HUES64 (cell line): ENCODE data around the gene TTC1.

Experiments
- H3K27ac ChIP-seq: 2 replicates; pipeline ENCODE4 v1.7.0; 2013; ENCODE audit warnings: low read depth, low read length, inconsistent platforms
- H3K27me3 ChIP-seq: 2 replicates; pipeline ENCODE4 v1.6.1; 2013; ENCODE audit warnings: mild to moderate bottlenecking, low read length; ENCODE audit not compliant: insufficient read depth
- H3K36me3 ChIP-seq: 2 replicates; pipeline ENCODE4 v1.6.1; 2013; ENCODE audit warnings: mild to moderate bottlenecking, low read length; ENCODE audit not compliant: insufficient read depth
- H3K4me1 ChIP-seq: 2 replicates; pipeline ENCODE4 v1.6.1; 2013; ENCODE audit warnings: mild to moderate bottlenecking, low read length, moderate library complexity; ENCODE audit not compliant: insufficient read depth
- H3K4me3 ChIP-seq: 2 replicates; pipeline ENCODE4 v1.5.1; 2013; ENCODE audit warnings: mild to moderate bottlenecking, low read length, moderate library complexity
- H3K9ac ChIP-seq: 2 replicates; pipeline ENCODE4 v1.6.1; 2013; ENCODE audit warnings: mild to moderate bottlenecking, low read depth, low read length
- H3K9me3 ChIP-seq: 2 replicates; pipeline ENCODE4 v1.6.1; 2013; ENCODE audit warnings: low read depth, low read length; ENCODE audit not compliant: insufficient read depth
- WGBS: fragments of 150-250, 120-280 bp; methylation state at CpG from one replicate; pipeline ENCODE4 v1.1.7; 2013; ENCODE audit warnings: missing lambda C conversion rate; 5-methylcytosine and 5-hydroxymethylcytosine counted together

Gene TTC1

GRCh38 chr5:159972538-159973362, 36.2 kb upstream of the TTC1 start:
- no peaks in the 10 kb centered on the region for H3K9me3 ChIP-seq
- H3K4me3 ChIP-seq = no peak overlapping the region; the same call in 1 of the 2 replicates
- H3K4me1 ChIP-seq = no peaks in the 10 kb centered on the region
- no peak overlapping the region for H3K27ac ChIP-seq
- no peaks in the 10 kb centered on the region for H3K36me3 ChIP-seq
- H3K9ac ChIP-seq = no peak overlapping the region
- H3K27me3 ChIP-seq = peaks cover 62% of the 10 kb centered on the region
- 69% methylated on average over 47 of the region's 50 CpGs for WGBS

GRCh38 chr5:159975462-159976019, 33.4 kb upstream of the TTC1 start:
- Histone ChIP-seq H3K27me3 (peaks cover 48% of the 10 kb centered on the region), H3K9me3 (no peaks in the 10 kb centered on the region), H3K4me1 (no peaks in the 10 kb centered on the region), H3K9ac (no peak overlapping the region), H3K36me3 (no peaks in the 10 kb centered on the region), H3K27ac (no peak overlapping the region), H3K4me3 (no peak overlapping the region)
- 86% methylated on average over 2 of the region's 2 CpGs for WGBS

- 94% methylated on average over 3 of the region's 3 CpGs for WGBS
- H3K36me3 ChIP-seq = no peaks in the 10 kb centered on the region
- H3K9me3 ChIP-seq = no peaks in the 10 kb centered on the region
- no peak overlapping the region for H3K27ac ChIP-seq
- H3K4me3 ChIP-seq = no peak overlapping the region
- H3K9ac ChIP-seq = no peak overlapping the region
- H3K27me3 ChIP-seq = peaks cover 34% of the 10 kb centered on the region
- no peaks in the 10 kb centered on the region for H3K4me1 ChIP-seq
These were observed 32.0 kb upstream of the TTC1 start for GRCh38 chr5:159976921-159977320.

- H3K27ac ChIP-seq = no peak overlapping the region
- no peak overlapping the region for H3K4me3 ChIP-seq
- H3K4me1 ChIP-seq = no peaks in the 10 kb centered on the region
- no peaks in the 10 kb centered on the region for H3K9me3 ChIP-seq
- no peaks in the 10 kb centered on the region for H3K36me3 ChIP-seq
- 71% methylated on average over 2 of the region's 2 CpGs for WGBS
- H3K9ac ChIP-seq = no peak overlapping the region
- peaks cover 20% of the 10 kb centered on the region for H3K27me3 ChIP-seq
These were observed 30.6 kb upstream of the TTC1 start for GRCh38 chr5:159978358-159978757.

- Histone ChIP-seq H3K36me3 (no peaks in the 10 kb centered on the region), H3K9me3 (no peaks in the 10 kb centered on the region), H3K4me1 (no peaks in the 10 kb centered on the region), H3K4me3 (no peak overlapping the region), H3K27ac (no peak overlapping the region), H3K27me3 (peaks cover 31% of the 10 kb centered on the region), H3K9ac (no peak overlapping the region)
- WGBS = 95% methylated on average over 7 of the region's 8 CpGs
These were observed 26.3 kb upstream of the TTC1 start for GRCh38 chr5:159982421-159983173.

- no peaks in the 10 kb centered on the region for H3K9me3 ChIP-seq
- H3K36me3 ChIP-seq = no peaks in the 10 kb centered on the region
- H3K27me3 ChIP-seq = peaks cover 39% of the 10 kb centered on the region
- H3K27ac ChIP-seq = no peak overlapping the region
- H3K4me3 ChIP-seq = peak overlapping the region; percentile 56
- peak overlapping the region; percentile 33; the same call in 1 of the 2 replicates for H3K9ac ChIP-seq
- H3K4me1 ChIP-seq = no peaks in the 10 kb centered on the region
- 3% methylated on average over 50 of the region's 50 CpGs for WGBS
These were observed 21.8 kb upstream of the TTC1 start for GRCh38 chr5:159987031-159987674.

GRCh38 chr5:159990506-159990905, 18.4 kb upstream of the TTC1 start:
- WGBS = 70% methylated on average over 1 of the region's 2 CpGs
- no peak overlapping the region for H3K9ac ChIP-seq
- H3K27me3 ChIP-seq = peaks cover 33% of the 10 kb centered on the region
- H3K9me3 ChIP-seq = peaks cover 2% of the 10 kb centered on the region
- no peaks in the 10 kb centered on the region for H3K4me1 ChIP-seq
- no peak overlapping the region for H3K4me3 ChIP-seq
- H3K36me3 ChIP-seq = no peaks in the 10 kb centered on the region
- H3K27ac ChIP-seq = no peak overlapping the region

- WGBS = 96% methylated on average over 1 of the region's 1 CpG
- Histone ChIP-seq H3K9ac (no peak overlapping the region), H3K36me3 (no peaks in the 10 kb centered on the region), H3K27ac (no peak overlapping the region), H3K9me3 (peaks cover 2% of the 10 kb centered on the region), H3K27me3 (peaks cover 13% of the 10 kb centered on the region), H3K4me1 (no peaks in the 10 kb centered on the region), H3K4me3 (no peak overlapping the region)
These were observed 16.4 kb upstream of the TTC1 start for GRCh38 chr5:159992566-159992965.

GRCh38 chr5:159993194-159993593, 15.7 kb upstream of the TTC1 start:
- Histone ChIP-seq H3K36me3 (no peaks in the 10 kb centered on the region), H3K9me3 (peaks cover 2% of the 10 kb centered on the region), H3K9ac (no peak overlapping the region), H3K27me3 (peaks cover 7% of the 10 kb centered on the region; the same call in 1 of the 2 replicates), H3K4me3 (no peak overlapping the region), H3K27ac (no peak overlapping the region), H3K4me1 (no peaks in the 10 kb centered on the region)
- 88% methylated on average over 2 of the region's 2 CpGs for WGBS

- Histone ChIP-seq H3K9me3 (peaks cover 2% of the 10 kb centered on the region), H3K36me3 (no peaks in the 10 kb centered on the region), H3K27me3 (no peaks in the 10 kb centered on the region; the same call in 1 of the 2 replicates), H3K4me3 (no peak overlapping the region), H3K4me1 (no peaks in the 10 kb centered on the region), H3K9ac (no peak overlapping the region), H3K27ac (no peak overlapping the region)
- 92% methylated on average over 3 of the region's 3 CpGs for WGBS
These were observed 13.0 kb upstream of the TTC1 start for GRCh38 chr5:159995907-159996306.

- H3K27ac ChIP-seq = no peak overlapping the region
- no peak overlapping the region for H3K4me3 ChIP-seq
- no peaks in the 10 kb centered on the region for H3K4me1 ChIP-seq
- H3K9ac ChIP-seq = no peak overlapping the region
- H3K9me3 ChIP-seq = no peaks in the 10 kb centered on the region
- H3K36me3 ChIP-seq = no peaks in the 10 kb centered on the region
- H3K27me3 ChIP-seq = no peaks in the 10 kb centered on the region
- 92% methylated on average over 3 of the region's 3 CpGs for WGBS
These were observed 7.5 kb upstream of the TTC1 start for GRCh38 chr5:160001457-160001856.
